B cell (primary cell): ENCODE measurements around the gene GRIP1.

Experiments
- EZH2 ChIP-seq: IDR thresholded peaks from 2 replicates; pipeline ENCODE4 v1.6.1; 2012; ENCODE audit warnings: borderline replicate concordance, low read depth, mild to moderate bottlenecking, moderate library complexity, low read length; ENCODE audit not compliant: insufficient read depth, poor library complexity, severe bottlenecking
- TF ChIP-seq, protein P1 (sequence below): fragments of 200-600 bp; IDR thresholded peaks from one replicate; pipeline ENCODE4 v1.8.0; 2022; ENCODE audit warnings: antibody characterized with exemption, mild to moderate bottlenecking

GRCh38 chr12:66508025-66508424 is 170.9 kb downstream of the GRIP1 start:
- TF ChIP-seq EZH2, result no peak
- TF ChIP-seq, protein P1, sequence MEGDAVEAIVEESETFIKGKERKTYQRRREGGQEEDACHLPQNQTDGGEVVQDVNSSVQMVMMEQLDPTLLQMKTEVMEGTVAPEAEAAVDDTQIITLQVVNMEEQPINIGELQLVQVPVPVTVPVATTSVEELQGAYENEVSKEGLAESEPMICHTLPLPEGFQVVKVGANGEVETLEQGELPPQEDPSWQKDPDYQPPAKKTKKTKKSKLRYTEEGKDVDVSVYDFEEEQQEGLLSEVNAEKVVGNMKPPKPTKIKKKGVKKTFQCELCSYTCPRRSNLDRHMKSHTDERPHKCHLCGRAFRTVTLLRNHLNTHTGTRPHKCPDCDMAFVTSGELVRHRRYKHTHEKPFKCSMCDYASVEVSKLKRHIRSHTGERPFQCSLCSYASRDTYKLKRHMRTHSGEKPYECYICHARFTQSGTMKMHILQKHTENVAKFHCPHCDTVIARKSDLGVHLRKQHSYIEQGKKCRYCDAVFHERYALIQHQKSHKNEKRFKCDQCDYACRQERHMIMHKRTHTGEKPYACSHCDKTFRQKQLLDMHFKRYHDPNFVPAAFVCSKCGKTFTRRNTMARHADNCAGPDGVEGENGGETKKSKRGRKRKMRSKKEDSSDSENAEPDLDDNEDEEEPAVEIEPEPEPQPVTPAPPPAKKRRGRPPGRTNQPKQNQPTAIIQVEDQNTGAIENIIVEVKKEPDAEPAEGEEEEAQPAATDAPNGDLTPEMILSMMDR, result no peak
